IMR-90 (cell line): ENCODE measurements around the gene USP51. TPM values are rescaled to one million over a fixed set of nuclear protein-coding genes. Genes with fewer than 3 reads are reported as not detected.

Experiments used
- ATAC-seq: fragments of 200-7000 bp; cut with Tn5 transposase; 2 replicates; pipeline ENCODE4 v1.9.1; 2020; ENCODE audit warnings: low read depth, mild to moderate bottlenecking, moderate library complexity
- BruUV-seq: library from RNA; stranded (reverse); fragments of 400-500 nt; replicated peaks from 2 replicates; lab custom pipeline; 2021; lab: Mats Ljungman, UMichigan
- CTCF ChIA-PET: fragments of 300-600 bp; formaldehyde crosslinking; extraction: SDS; loops from one replicate; lab custom pipeline; 2021; ENCODE audit warnings: antibody characterized with exemption; lab: Yijun Ruan, JAX
- POLR2A ChIA-PET: fragments of 300-600 bp; sonication (Branson Sonifier 250); formaldehyde crosslinking; loops from one replicate; lab custom pipeline; 2022; ENCODE audit warnings: antibody characterized with exemption; ENCODE audit not compliant: unreplicated experiment; lab: Charles Lee
- DNase-seq: peaks from one replicate; pipeline ENCODE4 v3.0.0; 2013
- H2AFZ ChIP-seq: replicated peaks from 2 replicates; pipeline ENCODE3; 2013; ENCODE audit warnings: low read length, mild to moderate bottlenecking; ENCODE audit not compliant: poor library complexity
- H2AK5ac ChIP-seq: 2 replicates; pipeline ENCODE4 v1.6.1; 2013; ENCODE audit warnings: low read depth, low read length, inconsistent platforms
- H2AK9ac ChIP-seq: replicated peaks from 2 replicates; pipeline ENCODE3; 2013; ENCODE audit warnings: mild to moderate bottlenecking, low read depth, low read length, moderate library complexity; ENCODE audit not compliant: poor library complexity
- H2BK120ac ChIP-seq: 2 replicates; pipeline ENCODE4 v1.6.1; 2013; ENCODE audit warnings: low read depth, low read length, inconsistent platforms
- H2BK15ac ChIP-seq: 3 replicates; pipeline ENCODE4 v1.6.1; 2013; ENCODE audit warnings: low read depth, low read length, inconsistent platforms
- H2BK20ac ChIP-seq: 2 replicates; pipeline ENCODE4 v1.6.1; 2013; ENCODE audit warnings: low read depth, mild to moderate bottlenecking, inconsistent platforms, low read length, moderate library complexity
- H2BK5ac ChIP-seq: 2 replicates; pipeline ENCODE4 v1.6.1; 2013; ENCODE audit warnings: mild to moderate bottlenecking, low read depth, low read length, inconsistent platforms; ENCODE audit not compliant: poor library complexity, severe bottlenecking
- H3K14ac ChIP-seq: replicated peaks from 2 replicates; pipeline ENCODE4 v1.6.1; 2013; ENCODE audit warnings: low read depth, low read length, inconsistent platforms
- H3K18ac ChIP-seq: 2 replicates; pipeline ENCODE4 v1.6.1; 2013; ENCODE audit warnings: low read depth, low read length, control low read depth
- H3K23ac ChIP-seq: 2 replicates; pipeline ENCODE4 v1.6.1; 2013; ENCODE audit warnings: low read depth, low read length, inconsistent platforms
- H3K27ac ChIP-seq: 2 replicates; pipeline ENCODE4 v1.5.1; 2013; ENCODE audit warnings: mild to moderate bottlenecking, control low read depth, low read length; ENCODE audit not compliant: insufficient read depth
- H3K27me3 ChIP-seq: 2 replicates; pipeline ENCODE4 v1.6.1; 2013; ENCODE audit warnings: low read length; ENCODE audit not compliant: control insufficient read depth, insufficient read depth
- H3K36me3 ChIP-seq: 2 replicates; pipeline ENCODE4 v1.6.1; 2013; ENCODE audit warnings: low read length, mixed read lengths; ENCODE audit not compliant: control insufficient read depth, insufficient read depth
- H3K4ac ChIP-seq: 2 replicates; pipeline ENCODE4 v1.6.1; 2013; ENCODE audit warnings: low read depth, low read length, inconsistent platforms
- H3K4me1 ChIP-seq: 2 replicates; pipeline ENCODE4 v1.6.1; 2013; ENCODE audit warnings: low read length, mixed read lengths; ENCODE audit not compliant: control insufficient read depth, insufficient read depth
- H3K4me2 ChIP-seq: 2 replicates; pipeline ENCODE4 v1.6.1; 2013; ENCODE audit warnings: low read depth, mild to moderate bottlenecking, control low read depth, low read length, moderate library complexity
- H3K4me3 ChIP-seq: 2 replicates; pipeline ENCODE4 v1.5.1; 2013; ENCODE audit warnings: low read depth, mild to moderate bottlenecking, control low read depth, low read length, moderate library complexity; ENCODE audit not compliant: insufficient read depth
- H3K56ac ChIP-seq: 2 replicates; pipeline ENCODE4 v1.6.1; 2013; ENCODE audit warnings: low read length, inconsistent platforms; ENCODE audit not compliant: insufficient read depth; ENCODE audit errors: extremely low read depth
- H3K79me1 ChIP-seq, 2 experiments: 2 replicates each; pipeline ENCODE4 v1.6.1; 2013; ENCODE audit warnings: low read length in 2 of 2, inconsistent platforms in 1 of 2, low read depth in 1 of 2
- H3K9ac ChIP-seq: 2 replicates; pipeline ENCODE4 v1.6.1; 2013; ENCODE audit warnings: low read depth, low read length, control low read depth
- H3K9me1 ChIP-seq: 2 replicates; pipeline ENCODE4 v1.6.1; 2013; ENCODE audit warnings: low read length, inconsistent platforms; ENCODE audit not compliant: insufficient read depth
- H3K9me3 ChIP-seq: 2 replicates; pipeline ENCODE4 v1.6.1; 2013; ENCODE audit warnings: low read length; ENCODE audit not compliant: control insufficient read depth, insufficient read depth
- H4K20me1 ChIP-seq: 2 replicates; pipeline ENCODE4 v1.6.1; 2013; ENCODE audit warnings: low read length, inconsistent platforms; ENCODE audit not compliant: insufficient read depth
- H4K5ac ChIP-seq: 2 replicates; pipeline ENCODE4 v1.6.1; 2013; ENCODE audit warnings: mild to moderate bottlenecking, low read depth, low read length, control low read depth
- H4K8ac ChIP-seq, 2 experiments: 2 replicates each; pipeline ENCODE4 v1.6.1; 2013; ENCODE audit warnings: low read depth in 2 of 2, low read length in 2 of 2, control low read depth in 1 of 2, inconsistent platforms in 1 of 2
- H4K91ac ChIP-seq: 2 replicates; pipeline ENCODE4 v1.6.1; 2013; ENCODE audit warnings: low read depth, low read length, inconsistent platforms; ENCODE audit not compliant: insufficient read depth
- BHLHE40 ChIP-seq: fragments of 150-350 bp; IDR thresholded peaks from 2 replicates; pipeline ENCODE4 v1.6.1; 2016; ENCODE audit warnings: mild to moderate bottlenecking, low read depth, low read length
- CHD1 ChIP-seq: IDR thresholded peaks from 2 replicates; pipeline ENCODE4 v1.6.1; 2012; ENCODE audit warnings: low read depth, low read length, improper control_type of control experiment
- MAFK ChIP-seq: IDR thresholded peaks from 2 replicates; pipeline ENCODE4 v1.6.1; 2012; ENCODE audit warnings: low read depth, low read length, improper control_type of control experiment
- POLR2A ChIP-seq: IDR thresholded peaks from 2 replicates; pipeline ENCODE4 v1.6.1; 2012; ENCODE audit warnings: mild to moderate bottlenecking, low read depth, low read length
- RAD21 ChIP-seq: IDR thresholded peaks from 2 replicates; pipeline ENCODE4 v1.6.1; 2012; ENCODE audit warnings: low read length, improper control_type of control experiment
- RCOR1 ChIP-seq: IDR thresholded peaks from 2 replicates; pipeline ENCODE4 v1.6.1; 2012; ENCODE audit warnings: mild to moderate bottlenecking, low read length, improper control_type of control experiment; ENCODE audit not compliant: insufficient replicate concordance
- RFX5 ChIP-seq: IDR thresholded peaks from 2 replicates; pipeline ENCODE4 v1.8.0; 2012; ENCODE audit warnings: low read depth, mild to moderate bottlenecking, low read length, moderate library complexity
- USF2 ChIP-seq: fragments of 150-350 bp; IDR thresholded peaks from 2 replicates; pipeline ENCODE4 v1.6.1; 2017; ENCODE audit warnings: mild to moderate bottlenecking, antibody characterized with exemption, low read length, low read depth
- WGBS, 2 experiments: methylation state at CpG; one replicate each; pipeline versions ENCODE4 v1.1.5 to v1.1.7; 2013; ENCODE audit warnings: missing lambda C conversion rate in 2 of 2; ENCODE audit not compliant: insufficient read length in 1 of 2; ENCODE audit errors: extremely low coverage in 2 of 2; 5-methylcytosine and 5-hydroxymethylcytosine counted together
- dilution Hi-C: fragments of 300-500 bp; cut with HindIII; formaldehyde crosslinking; loops from one replicate; pipeline ENCODE4 v1.14.3; 2018; ENCODE audit warnings: low sequenced_read_pairs; ENCODE audit not compliant: unreplicated experiment
- in situ Hi-C: fragments of 300-500 bp; cut with MboI; formaldehyde crosslinking; loops from 3 replicates; pipeline ENCODE4 v1.14.3; 2019; ENCODE audit warnings: low sequenced_read_pairs, inconsistent platforms, mixed read lengths
- intact Hi-C: fragments of 100-400 bp; cut with micrococcal nuclease; formaldehyde crosslinking; loops from 2 replicates; pipeline ENCODE4 v1.10.0; 2022
- polyA plus RNA-seq, 3 experiments: library from polyadenylated mRNA; depleted of rRNA; stranded (reverse); fragments of >200 nt; gene quantifications; 2 replicates each; pipeline ENCODE4 v1.2.3, GENCODE V29; 2012; ENCODE audit warnings: low replicate concordance in 1 of 3
- total RNA-seq: library from RNA; depleted of rRNA; stranded (reverse); fragments of >200 nt; gene quantifications from 2 replicates; pipeline ENCODE4 v1.2.3, GENCODE V29; 2012
- TF ChIP-seq, protein P1 (sequence below): fragments of 150-350 bp; IDR thresholded peaks from 2 replicates; pipeline ENCODE4 v1.6.1; 2016; ENCODE audit warnings: low read depth, mild to moderate bottlenecking, low read length, moderate library complexity, borderline replicate concordance

The USP51 gene
- total and polyA plus RNA-seq, 2 of the 4 experiments (the other 2 are of a cell fraction): 0.26 to 2.0 TPM

GRCh38 chrX:55486736-55487135 lies 2.9 kb downstream of the USP51 start:
- Histone ChIP-seq H3K4me2 (no peak overlapping the region), H2AFZ (no peak overlapping the region), H3K9me1 (no peaks in the 10 kb centered on the region), H3K9me3 (no peaks in the 10 kb centered on the region), H4K5ac (no peak overlapping the region), H3K56ac (no peak overlapping the region), H3K27ac (no peak overlapping the region), H2BK20ac (no peak overlapping the region), H4K20me1 (no peaks in the 10 kb centered on the region), H3K18ac (no peak overlapping the region), H3K4me3 (no peak overlapping the region), H4K8ac (no peak overlapping the region), H3K4me1 (no peaks in the 10 kb centered on the region), H3K36me3 (no peaks in the 10 kb centered on the region), H2AK5ac (no peak overlapping the region), H2BK120ac (no peak overlapping the region), H3K23ac (no peak overlapping the region), H2BK5ac (no peak overlapping the region), H3K79me1 (no peaks in the 10 kb centered on the region), H2AK9ac (no peak overlapping the region), H3K27me3 (peaks cover 2% of the 10 kb centered on the region), H2BK15ac (no peak overlapping the region), H3K14ac (no peak overlapping the region), H3K9ac (no peak overlapping the region), H4K91ac (no peak overlapping the region), H3K4ac (no peak overlapping the region)
- no peak for ATAC-seq
- ChIA-PET POLR2A (no interaction called here), CTCF (no interaction called here)
- no CpG with 5 or more reads among the region's 3 CpGs for WGBS, 2 experiments
- no peak for DNase-seq
- intact Hi-C loops (no loop called here), in situ Hi-C loops (loop anchor here (25.0 kb wide), 1 partner anchor 226 kb away; the partner anchor contains the start of gene RRAGB), dilution Hi-C loops (no loop called here)
- TF ChIP-seq CHD1 (no peak), RCOR1 (no peak), MAFK (no peak), RAD21 (no peak), BHLHE40 (no peak), USF2 (no peak), POLR2A (no peak), RFX5 (no peak)
- TF ChIP-seq, protein P1, sequence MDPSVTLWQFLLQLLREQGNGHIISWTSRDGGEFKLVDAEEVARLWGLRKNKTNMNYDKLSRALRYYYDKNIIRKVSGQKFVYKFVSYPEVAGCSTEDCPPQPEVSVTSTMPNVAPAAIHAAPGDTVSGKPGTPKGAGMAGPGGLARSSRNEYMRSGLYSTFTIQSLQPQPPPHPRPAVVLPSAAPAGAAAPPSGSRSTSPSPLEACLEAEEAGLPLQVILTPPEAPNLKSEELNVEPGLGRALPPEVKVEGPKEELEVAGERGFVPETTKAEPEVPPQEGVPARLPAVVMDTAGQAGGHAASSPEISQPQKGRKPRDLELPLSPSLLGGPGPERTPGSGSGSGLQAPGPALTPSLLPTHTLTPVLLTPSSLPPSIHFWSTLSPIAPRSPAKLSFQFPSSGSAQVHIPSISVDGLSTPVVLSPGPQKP: no peak
- BruUV-seq: no TSS peak
